ENCODE results near the gene TTC33.

Gene TTC33

DNA sequence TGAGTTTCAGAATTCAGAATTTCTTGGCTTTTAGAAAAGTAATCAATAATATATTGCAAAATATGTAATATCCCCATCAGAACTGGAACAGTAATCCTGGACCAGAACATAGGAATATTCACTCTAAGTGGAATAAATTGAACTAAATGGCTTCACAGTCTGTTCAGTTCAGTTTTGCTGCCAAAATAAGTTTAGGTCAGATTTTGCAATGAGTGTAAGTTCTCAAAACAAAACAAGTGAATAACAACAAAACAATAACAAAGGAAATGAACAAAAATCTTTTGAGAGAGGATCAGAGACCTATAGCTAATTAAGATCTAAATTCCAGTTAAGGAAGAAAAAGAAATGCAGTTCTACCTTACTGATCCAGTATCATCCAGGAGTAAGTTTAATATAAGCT lies 66.8 kb downstream of the TTC33 start:
- H3K36me3 ChIP-seq: peaks cover 12 to 14% (median 13%) of the 10 kb centered on the region in 3 donors
- no peaks in the 10 kb centered on the region for H3K9me3 ChIP-seq
- DNase-seq: no peak
- intact Hi-C loops (cut with DNase I; ENCODE audit: low total_unique reads): loop anchor here (2.0 to 5.0 kb wide), 2 partner anchors 738 to 977 kb away; no protein-coding TSS in a partner anchor
- H3K4me1 ChIP-seq: peaks cover 0 to 62% (median 7%) of the 10 kb centered on the region in 4 donors
- no peak overlapping the region for H3K4me3 ChIP-seq
- TF ChIP-seq, protein P1, sequence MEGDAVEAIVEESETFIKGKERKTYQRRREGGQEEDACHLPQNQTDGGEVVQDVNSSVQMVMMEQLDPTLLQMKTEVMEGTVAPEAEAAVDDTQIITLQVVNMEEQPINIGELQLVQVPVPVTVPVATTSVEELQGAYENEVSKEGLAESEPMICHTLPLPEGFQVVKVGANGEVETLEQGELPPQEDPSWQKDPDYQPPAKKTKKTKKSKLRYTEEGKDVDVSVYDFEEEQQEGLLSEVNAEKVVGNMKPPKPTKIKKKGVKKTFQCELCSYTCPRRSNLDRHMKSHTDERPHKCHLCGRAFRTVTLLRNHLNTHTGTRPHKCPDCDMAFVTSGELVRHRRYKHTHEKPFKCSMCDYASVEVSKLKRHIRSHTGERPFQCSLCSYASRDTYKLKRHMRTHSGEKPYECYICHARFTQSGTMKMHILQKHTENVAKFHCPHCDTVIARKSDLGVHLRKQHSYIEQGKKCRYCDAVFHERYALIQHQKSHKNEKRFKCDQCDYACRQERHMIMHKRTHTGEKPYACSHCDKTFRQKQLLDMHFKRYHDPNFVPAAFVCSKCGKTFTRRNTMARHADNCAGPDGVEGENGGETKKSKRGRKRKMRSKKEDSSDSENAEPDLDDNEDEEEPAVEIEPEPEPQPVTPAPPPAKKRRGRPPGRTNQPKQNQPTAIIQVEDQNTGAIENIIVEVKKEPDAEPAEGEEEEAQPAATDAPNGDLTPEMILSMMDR (IDR thresholded peaks at IDR 0.05): no peak
- peak overlapping the region in 1 of 2 donors; percentile 34 for H3K27ac ChIP-seq
- no peaks in the 10 kb centered on the region for H3K27me3 ChIP-seq

DNA sequence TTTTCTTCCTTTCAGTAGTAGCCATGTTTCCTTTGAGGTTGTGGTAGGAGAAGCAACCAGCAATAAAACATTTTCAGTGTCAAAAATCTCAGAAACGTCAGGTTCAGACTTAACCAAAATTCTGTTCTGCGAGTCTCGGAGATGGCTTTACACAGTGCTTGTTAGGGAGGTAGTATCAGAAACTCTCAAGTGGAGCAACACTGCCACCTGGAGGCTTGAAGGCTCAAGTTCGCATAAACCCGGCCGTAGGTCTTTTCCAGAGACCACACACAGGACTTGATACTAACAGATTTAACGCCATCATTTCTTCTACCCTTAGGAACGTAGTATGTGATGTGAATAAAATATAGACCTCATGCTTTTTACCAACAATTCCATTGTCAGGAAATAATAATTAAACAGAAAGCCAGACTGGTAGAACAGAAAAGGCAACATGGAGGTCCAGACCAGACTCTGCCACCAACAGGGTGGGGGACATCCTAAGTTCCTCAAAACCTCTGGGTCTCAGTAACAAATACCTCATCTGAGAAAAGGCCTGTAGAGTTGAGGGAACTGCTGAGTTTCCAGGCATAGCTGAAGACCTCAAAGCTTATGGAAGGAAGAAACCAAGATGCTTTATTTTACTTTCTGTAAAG lies 67.5 kb downstream of the TTC33 start:
- no peak overlapping the region for H3K4me3 ChIP-seq
- peaks cover 0 to 66% (median 7%) of the 10 kb centered on the region in 4 donors for H3K4me1 ChIP-seq
- peak; percentile 78 to 88 for DNase-seq
- no peaks in the 10 kb centered on the region for H3K27me3 ChIP-seq
- peak overlapping the region; percentile 12 to 87 for H3K27ac ChIP-seq
- TF ChIP-seq, protein P1 (IDR thresholded peaks at IDR 0.05): peak; percentile 88 to 93
- H3K36me3 ChIP-seq: peaks cover 11 to 13% (median 12%) of the 10 kb centered on the region in 3 donors
- H3K9me3 ChIP-seq: no peaks in the 10 kb centered on the region
- intact Hi-C loops (cut with DNase I; ENCODE audit: low total_unique reads): loop anchor here (2.0 to 5.0 kb wide), 2 partner anchors 737 to 976 kb away; no protein-coding TSS in a partner anchor

DNA sequence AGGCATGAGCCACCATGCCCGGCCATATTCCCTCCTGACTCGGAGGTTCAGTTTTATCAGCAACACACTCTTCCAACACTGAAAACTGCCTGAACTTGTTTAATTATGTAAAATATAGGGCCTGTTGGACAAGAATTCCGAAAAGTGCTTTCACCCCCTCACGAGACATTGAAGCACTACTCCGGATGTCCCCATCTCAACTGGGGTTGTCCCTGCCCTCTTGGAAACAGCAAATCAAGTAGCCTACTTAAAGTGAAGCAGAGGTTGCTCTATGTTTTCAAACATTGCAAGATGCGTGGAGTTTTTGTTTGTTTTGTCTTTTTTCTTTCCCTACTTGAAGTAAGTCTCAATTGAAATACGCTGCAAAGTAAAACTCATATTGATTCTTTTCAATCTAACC lies 68.4 kb downstream of the TTC33 start:
- TF ChIP-seq, protein P1 (IDR thresholded peaks at IDR 0.05): no peak
- no peak overlapping the region for H3K4me3 ChIP-seq
- no peaks in the 10 kb centered on the region for H3K27me3 ChIP-seq
- intact Hi-C loops (cut with DNase I; ENCODE audit: low total_unique reads): loop anchor here (5.0 kb wide), 1 partner anchor 975 kb away; no protein-coding TSS in a partner anchor
- H3K4me1 ChIP-seq: peaks cover 0 to 73% (median 7%) of the 10 kb centered on the region in 4 donors
- H3K9me3 ChIP-seq: no peaks in the 10 kb centered on the region
- no peak for DNase-seq
- peak overlapping the region in 1 of 2 donors; percentile 87 for H3K27ac ChIP-seq
- peaks cover 8 to 9% (median 8%) of the 10 kb centered on the region in 3 donors for H3K36me3 ChIP-seq

DNA sequence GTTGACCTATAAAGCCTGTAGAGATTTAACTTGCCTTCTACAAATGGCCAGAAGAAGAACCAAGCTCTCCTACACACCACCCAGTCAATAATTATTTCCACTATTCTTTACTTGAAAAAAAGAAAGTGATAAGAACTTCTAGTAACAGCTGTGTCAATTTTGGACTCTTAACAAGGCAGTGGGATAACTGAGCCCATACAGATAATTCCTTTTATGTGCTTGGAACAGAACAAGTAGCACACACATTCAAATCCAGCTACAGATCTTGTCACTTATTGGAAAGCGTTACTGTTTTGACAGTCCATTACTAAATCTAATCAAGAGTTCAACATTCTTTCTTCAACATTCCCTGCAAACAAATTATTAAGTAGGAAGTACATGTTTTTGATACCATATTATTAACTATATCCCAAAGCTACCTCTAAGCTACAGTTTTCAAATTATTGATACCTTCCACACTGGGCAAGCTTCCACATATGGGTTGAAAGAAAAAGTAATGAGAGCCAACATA lies 69.7 kb downstream of the TTC33 start:
- H3K27ac ChIP-seq: peak overlapping the region in 1 of 2 donors; percentile 87
- H3K4me1 ChIP-seq: peaks cover 0 to 82% (median 9%) of the 10 kb centered on the region in 4 donors
- no peaks in the 10 kb centered on the region for H3K9me3 ChIP-seq
- no peaks in the 10 kb centered on the region for H3K36me3 ChIP-seq
- no peak for DNase-seq
- H3K4me3 ChIP-seq: no peak overlapping the region
- TF ChIP-seq, protein P1 (IDR thresholded peaks at IDR 0.05): no peak
- intact Hi-C loops (cut with DNase I; ENCODE audit: low total_unique reads): loop anchor here (5.0 kb wide), 1 partner anchor 974 kb away; no protein-coding TSS in a partner anchor
- H3K27me3 ChIP-seq: no peaks in the 10 kb centered on the region

DNA sequence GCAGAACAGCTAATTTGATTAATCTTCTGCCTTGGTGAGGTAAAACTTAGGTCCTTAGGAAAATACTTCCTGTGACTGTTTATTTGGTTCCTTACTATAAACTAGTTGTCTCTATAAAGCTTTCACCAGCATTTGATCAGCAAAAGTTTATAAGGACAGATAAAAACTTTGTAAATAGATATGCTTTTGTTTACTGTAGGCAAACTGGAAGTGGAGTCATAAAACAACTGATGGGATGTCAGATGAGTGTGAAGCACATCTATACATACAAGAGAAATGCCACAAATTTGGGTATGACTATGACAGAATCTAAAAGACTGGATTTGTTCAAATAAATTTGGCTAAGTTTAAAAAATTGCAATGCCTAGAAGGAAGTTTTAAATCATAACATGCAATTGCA lies 70.6 kb downstream of the TTC33 start:
- peak overlapping the region in 1 of 2 donors; percentile 5 for H3K4me3 ChIP-seq
- DNase-seq: no peak
- intact Hi-C loops (cut with DNase I; ENCODE audit: low total_unique reads): loop anchor here (5.0 kb wide), 1 partner anchor 973 kb away; no protein-coding TSS in a partner anchor
- no peaks in the 10 kb centered on the region for H3K36me3 ChIP-seq
- H3K4me1 ChIP-seq: peaks cover 0 to 79% (median 13%) of the 10 kb centered on the region in 4 donors
- peak overlapping the region in 1 of 2 donors; percentile 87 for H3K27ac ChIP-seq
- TF ChIP-seq, protein P1 (IDR thresholded peaks at IDR 0.05): no peak
- no peaks in the 10 kb centered on the region for H3K9me3 ChIP-seq
- no peaks in the 10 kb centered on the region for H3K27me3 ChIP-seq

All from tibial artery (tissue), 4 donors.